Measurements from ENCODE around the gene RNF157.
"Not testable (repeated sequence)": the region's sequence is repeated elsewhere in the genome, so short reads cannot be mapped to it uniquely, and the experiment has no call there.

Gene RNF157

GRCh38 chr17:76270127-76270592 is 29.9 kb upstream of the RNF157 start:
- no peak for DNase-seq

- no peak for DNase-seq
These were observed 29.0 kb upstream of the RNF157 start for GRCh38 chr17:76268991-76269981.

DNA sequence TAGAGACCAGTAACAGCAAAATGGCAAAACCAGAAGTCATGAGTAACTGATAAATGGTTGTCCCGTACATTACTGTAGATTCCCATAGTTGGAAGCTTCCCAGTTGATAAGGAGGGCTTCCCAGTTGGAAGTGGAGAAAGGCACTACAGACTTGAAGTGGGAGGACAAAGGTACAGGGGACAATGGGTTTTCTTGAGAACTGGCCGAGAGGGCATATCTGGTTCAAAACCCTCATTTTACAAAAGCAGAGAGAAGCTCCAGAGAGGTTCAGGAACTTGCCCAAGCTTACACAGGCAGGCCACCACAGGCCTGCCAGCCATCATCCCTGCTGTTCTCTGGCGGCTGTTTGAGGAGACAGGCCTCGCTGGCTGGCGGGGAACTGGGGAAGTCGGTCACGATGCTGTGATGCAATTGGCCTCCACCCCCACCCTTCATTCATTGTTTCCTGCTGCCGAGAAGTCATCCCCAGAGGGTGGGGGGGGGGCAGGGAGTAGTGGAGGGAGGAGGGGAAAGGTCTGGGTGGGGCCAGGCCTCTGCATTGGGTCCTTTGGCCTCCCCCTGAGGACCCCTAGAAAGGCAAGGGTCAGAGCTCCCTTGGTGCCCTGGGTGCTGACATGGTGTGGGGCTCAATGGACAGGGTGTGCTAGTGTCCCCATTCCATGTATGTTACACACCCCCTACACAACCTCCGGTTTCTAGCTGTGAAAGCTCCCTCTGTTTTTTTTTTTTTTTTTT is 27.9 kb upstream of the RNF157 start:
- DNase-seq = no peak

- not testable (repeated sequence) for DNase-seq
These were observed 27.3 kb upstream of the RNF157 start for GRCh38 chr17:76267581-76268001.

GRCh38 chr17:76267051-76267576 is 26.8 kb upstream of the RNF157 start:
- DNase-seq = no peak

DNA sequence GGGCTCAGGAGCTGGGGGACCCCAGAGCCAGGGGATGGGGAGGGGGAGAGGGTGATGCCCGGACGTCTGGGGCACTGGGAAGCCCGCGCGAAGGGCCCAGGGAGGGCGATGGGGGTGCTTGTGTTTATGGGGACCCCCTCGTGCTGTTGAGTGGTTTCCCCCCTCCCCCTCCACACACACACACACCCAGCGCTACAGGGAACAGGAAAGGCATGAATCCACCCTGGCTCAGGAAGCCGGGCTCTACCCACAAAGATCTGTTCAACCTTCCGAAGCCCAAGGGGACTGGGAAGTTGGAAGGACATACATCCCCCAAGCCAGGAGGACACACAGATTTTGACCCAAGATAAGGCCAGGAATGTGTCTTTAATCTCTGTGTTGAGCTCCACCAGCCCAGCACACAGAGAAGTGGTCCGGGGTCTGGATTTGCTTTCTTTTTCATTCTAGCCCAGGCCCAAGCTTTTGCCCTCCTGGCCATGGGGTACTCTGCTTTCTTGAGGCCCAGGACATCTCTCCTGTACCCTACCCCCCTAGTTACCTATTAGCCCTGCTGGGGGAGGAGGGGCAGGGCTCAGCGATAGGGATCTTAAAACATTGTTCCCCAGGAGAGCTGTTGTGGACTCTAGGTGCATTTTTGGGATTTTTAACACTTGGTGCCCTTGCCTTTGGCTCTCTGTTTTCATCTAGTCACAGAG is 26.1 kb upstream of the RNF157 start:
- no peak for DNase-seq

GRCh38 chr17:76265624-76266243 is 25.4 kb upstream of the RNF157 start:
- DNase-seq = no peak

DNA sequence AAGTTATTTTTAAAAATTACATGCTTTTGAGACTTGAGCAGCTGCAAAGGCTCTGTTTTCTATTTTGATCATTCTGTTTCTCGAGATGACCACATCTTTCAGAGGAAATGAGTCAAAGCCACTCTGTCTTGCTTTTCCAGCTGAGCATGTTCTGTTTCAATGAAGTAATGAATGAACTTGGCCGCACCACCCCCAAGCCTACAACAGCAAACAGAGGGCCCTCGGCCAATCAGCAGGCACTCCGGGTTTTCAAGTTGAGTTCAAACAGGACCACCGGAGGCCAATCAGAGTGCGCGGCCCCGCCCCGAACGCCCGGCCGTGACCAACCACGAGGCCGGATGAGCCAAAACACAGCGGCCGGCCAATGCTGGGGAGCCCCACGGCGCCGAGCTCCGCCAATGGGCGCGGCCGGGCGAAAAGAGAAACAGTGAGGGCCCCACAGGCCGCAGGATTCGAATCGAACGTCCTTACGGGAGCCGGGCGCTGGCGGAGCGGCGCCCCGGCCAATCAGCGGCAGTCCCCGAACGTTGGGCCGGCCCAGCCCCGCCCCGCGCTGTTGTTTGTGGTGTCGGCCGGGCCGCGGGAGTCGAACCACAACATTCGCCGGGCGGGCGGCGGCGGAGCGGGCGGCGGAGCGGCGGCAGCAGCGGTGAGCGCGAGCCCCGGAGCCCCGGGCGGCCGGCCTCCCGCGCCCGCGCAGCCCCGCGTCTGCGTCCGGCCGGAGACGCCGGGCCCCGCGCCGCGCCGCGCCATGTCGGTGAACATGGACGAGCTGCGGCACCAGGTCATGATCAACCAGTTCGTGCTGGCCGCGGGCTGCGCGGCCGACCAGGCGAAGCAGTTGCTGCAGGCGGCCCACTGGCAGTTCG is 24.7 kb upstream of the RNF157 start, which contains the start of gene UBALD2:
Gene UBALD2, plus strand, starts transcription at position 594 of the 869 bp plus-strand sequence. Its CDS starts 158 bp downstream, at position 752.
- peak; percentile 91 for DNase-seq

DNA sequence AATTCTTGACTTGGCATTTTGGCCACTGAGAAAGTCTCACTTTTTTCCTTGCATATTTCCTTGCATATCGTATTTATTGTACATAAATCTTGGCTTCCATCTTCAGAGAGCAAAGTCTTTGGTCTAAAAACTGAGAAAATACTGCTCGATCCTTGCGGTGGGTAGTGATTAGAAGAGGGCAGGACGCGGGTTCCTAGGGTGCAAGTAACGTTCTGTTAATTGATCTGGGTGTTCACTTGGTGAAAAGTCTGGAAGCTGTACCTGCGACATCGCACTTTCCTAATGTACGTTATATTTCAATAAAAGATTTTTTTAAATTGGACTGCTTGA is 24.1 kb upstream of the RNF157 start:
- no peak for DNase-seq

DNA sequence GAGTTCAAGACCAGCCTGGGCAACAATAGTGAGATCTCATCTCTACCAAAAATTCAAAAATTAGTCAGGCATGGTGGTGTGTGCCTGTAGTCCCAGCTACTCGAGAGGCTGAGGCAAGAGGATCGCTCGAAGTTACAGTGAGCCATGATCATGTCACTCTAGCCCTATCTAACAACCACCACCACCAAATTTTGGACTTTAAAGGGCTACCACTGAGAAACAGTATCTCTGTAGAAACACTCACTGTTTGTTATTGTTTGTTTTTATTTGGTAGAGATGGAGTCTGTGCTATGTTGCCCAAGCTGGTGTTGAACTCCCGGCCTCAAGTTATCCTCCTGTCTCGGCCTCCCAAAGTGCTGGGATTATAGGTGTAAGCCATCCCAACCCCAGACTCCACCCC is 23.6 kb upstream of the RNF157 start:
- no peak for DNase-seq

DNA sequence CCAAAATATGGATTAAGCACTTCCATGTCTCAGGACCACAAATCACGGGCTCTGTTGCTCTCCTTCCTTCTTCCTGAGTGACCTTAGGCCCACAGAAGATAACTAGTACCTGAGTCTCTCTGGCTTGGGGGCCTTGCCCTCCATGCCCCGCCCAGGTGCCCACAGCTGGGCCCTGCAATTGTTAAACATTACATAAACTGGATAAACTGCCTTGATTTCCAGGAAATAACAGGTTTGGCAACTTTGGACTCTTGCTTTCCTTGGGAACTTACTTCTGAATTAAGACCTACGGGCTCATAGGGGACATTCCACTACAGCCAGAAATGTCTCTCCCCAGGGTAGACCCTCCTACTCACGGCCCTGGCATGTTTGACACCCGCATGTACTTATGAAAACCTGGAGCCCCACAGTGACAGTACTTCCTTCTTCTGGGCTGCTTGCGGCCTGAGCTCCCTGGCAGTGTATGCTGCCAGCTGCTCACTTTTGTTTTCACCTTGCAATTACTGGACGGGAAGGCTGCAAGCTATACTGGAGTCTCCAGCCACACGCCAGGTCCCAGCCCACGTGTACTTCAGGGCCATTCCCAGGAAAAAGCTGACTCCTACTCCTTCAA is 22.5 kb upstream of the RNF157 start:
- no peak for DNase-seq

DNA sequence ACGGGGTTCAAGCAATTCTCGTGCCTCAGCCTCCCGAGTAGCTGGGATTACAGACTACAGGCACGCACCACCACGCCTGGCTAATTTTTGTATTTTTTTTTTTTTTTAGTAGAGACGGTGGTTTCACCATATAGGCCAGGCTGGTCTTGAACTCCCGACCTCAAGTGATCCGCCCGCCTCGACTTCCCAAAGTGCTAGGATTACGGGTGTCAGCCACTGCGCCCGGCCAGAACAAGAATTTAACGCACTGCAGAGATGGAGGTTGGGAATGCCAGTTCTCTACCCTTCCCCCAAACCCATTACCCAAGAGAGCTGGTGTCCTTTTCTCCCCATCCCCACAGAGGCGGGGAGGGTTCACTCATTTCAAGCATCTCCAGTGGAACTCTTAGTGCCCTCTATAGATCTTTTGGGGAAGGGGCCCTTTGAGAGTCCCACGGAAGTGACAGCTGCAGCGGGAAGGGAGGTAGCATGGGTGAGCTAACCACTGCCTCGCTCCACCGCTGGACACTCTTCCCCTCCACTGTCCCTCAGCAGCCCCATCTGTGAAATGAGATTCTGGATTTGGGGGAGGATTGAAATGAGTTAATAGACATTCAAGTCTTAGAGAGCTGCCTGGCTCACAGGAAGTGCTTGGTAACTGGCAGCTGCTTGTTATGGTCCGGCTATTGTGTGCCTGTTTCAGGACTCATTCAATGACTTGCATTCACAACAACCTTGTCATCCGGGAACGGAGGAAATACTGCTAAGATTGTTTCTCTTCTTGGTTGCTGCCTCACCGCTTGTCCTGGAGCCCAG is 21.3 kb upstream of the RNF157 start:
- DNase-seq = no peak

DNA sequence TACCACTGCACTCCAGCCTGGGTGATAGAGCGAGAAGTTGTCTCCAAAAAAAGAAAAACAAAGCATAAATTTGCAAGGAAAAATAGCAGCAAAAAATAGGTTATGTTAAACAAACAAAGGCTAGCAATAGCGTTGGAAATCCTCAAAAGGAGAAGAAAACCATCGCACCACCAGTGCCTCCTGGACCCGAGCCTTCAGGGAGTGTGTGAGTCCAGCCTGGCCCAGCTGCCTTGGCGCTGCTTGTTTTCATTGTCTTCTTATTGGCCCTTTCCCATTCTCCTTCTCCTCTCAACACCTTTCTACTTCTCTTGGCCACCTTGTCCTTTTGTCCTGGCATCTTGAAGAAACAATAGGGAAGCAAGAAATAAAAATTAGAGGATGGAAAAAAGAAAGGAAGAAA is 20.4 kb upstream of the RNF157 start:
- no peak for DNase-seq

DNA sequence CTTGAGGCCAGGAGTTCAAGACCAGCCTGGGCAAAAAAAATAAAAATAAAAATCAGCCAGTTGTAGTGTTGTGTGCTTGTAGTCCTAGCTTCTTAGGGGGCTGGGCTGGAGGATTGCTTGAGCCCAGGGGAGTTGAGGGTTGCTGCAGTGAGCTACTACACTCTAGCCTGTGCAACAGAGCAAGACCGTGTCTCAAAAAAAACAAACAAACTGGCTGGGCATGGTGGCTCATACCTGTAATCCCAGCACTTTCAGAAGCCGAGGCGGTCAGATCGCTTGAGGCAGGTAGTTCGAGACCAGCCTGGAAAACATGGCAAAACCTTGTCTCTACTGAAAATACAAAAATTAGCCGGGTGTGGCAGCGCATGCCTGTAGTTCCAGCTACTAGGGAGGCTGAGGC is 19.9 kb upstream of the RNF157 start:
- DNase-seq = no peak

- not testable (repeated sequence) for DNase-seq
These were observed 16.2 kb upstream of the RNF157 start for GRCh38 chr17:76256430-76257050.

DNA sequence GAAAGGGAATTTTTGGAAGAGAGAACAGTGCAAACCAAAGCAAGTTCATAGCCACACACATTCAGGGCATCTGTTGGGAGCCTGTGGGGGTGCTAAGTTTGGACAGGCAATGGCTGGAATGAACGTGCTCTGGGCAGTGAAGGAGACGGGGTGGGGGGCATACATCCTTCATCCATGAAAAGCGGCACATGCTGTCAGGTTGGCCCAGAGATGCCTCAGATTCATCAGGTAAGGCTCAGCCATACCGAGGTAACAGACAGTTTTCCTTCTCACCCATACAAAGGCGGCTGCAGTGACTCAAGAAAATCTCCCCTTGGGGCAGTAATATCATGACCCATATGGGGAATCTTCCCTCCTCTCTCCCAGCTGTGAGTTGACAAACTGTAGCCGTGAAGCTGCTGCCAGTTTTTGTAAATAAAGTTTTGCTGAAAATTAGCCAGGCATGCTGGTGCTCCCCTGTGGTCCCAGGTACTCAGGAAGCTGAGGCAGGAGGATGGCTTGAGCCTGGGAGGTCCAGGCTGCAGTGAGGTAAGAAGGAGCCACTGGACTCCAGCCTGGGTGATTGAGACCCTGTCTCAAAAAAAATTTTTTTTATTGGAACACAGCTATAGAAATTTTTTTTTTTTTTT is 15.6 kb upstream of the RNF157 start:
- no peak for DNase-seq

DNA sequence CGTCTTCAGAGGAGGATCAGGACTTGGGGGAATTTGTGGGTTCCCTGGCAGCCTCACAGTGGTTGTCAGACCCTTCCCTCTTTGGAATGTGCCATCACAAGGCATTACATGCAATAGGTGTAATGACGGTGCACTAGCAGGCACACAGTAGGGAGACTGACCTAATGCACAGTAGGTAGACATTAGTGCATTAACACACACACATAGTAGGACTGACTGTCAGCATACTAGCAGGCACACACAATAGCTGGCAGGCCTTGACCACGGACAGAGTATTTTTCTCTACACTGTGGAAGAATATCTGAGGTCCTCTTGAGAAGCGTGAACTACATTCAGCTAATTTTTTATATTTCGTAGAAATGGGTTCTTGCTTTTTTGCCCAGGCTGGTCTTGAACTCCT is 14.0 kb upstream of the RNF157 start:
- DNase-seq = no peak

DNA sequence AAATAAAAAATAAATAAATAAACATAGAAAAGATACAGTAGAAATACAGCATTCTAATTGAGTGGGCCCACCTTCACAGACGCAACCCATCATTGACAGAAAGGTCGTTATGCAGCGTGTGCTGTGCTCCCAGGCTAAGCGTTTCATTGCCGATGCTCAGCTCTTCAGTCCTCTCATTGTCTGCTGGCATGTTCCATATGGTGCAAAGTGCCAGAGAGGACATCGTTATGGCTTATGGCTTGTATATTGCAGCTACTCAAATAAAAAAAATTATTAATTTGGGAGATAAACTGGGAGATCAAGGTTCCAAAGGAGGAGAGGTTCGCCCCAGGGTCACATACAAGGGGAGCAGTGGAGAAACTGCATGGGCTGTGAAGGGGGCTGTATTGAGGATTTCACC is 13.5 kb upstream of the RNF157 start:
- DNase-seq = no peak

All from NCI-H748 treated with DMSO at 0.1 percent for 48 hours (cell line).